B cell (primary cell): ENCODE measurements around the gene CAMK2B. TPM values are rescaled to one million over a fixed set of nuclear protein-coding genes. Genes with fewer than 3 reads are reported as not detected.

Experiments
- ATAC-seq: fragments of 200-7000 bp; cut with Tn5 transposase; one replicate; pipeline ENCODE4 v1.10.0; 2021; ENCODE audit warnings: low read depth, mild to moderate bottlenecking, moderate number of reproducible peaks, moderate library complexity
- CTCF ChIA-PET: fragments of 350-600 bp; sonication (Branson Sonifier 250); formaldehyde crosslinking; loops from one replicate; lab custom pipeline; 2021; ENCODE audit warnings: antibody characterized with exemption, inconsistent platforms; lab: Charles Lee
- POLR2A ChIA-PET: fragments of 350-600 bp; sonication (Branson Sonifier 250); formaldehyde crosslinking; loops from one replicate; lab custom pipeline; 2021; ENCODE audit warnings: antibody characterized with exemption; lab: Charles Lee
- DNase-seq: peaks from one replicate; pipeline ENCODE4 v3.0.0; 2013
- H2AFZ ChIP-seq: 2 replicates; pipeline ENCODE4 v1.6.1; 2012; ENCODE audit warnings: mild to moderate bottlenecking, low read depth, low read length; ENCODE audit not compliant: insufficient read depth, poor library complexity, severe bottlenecking
- H3K27ac ChIP-seq, 2 donors: 1 replicate in 1 of 2; 2 replicates in 1 of 2; pipeline ENCODE4 v1.5.1; 2012 to 2013; ENCODE audit warnings: low read length in 2 of 2, mild to moderate bottlenecking in 2 of 2, moderate library complexity in 1 of 2
- H3K27me3 ChIP-seq, 4 experiments: fragments of 200-600 bp in 1 of 4; sonication (generic) in 1 of 4; replicated peaks in 1 of 4; 1 replicate in 2 of 4; 2 replicates in 2 of 4; pipeline versions ENCODE4 v1.6.1 to v1.7.0; 2013 to 2016; ENCODE audit warnings: low read length in 3 of 4, mild to moderate bottlenecking in 2 of 4, mixed read lengths in 1 of 4, moderate library complexity in 1 of 4; ENCODE audit not compliant: insufficient read depth in 4 of 4, control insufficient read depth in 3 of 4; ENCODE audit errors: control extremely low read depth in 1 of 4
- H3K36me3 ChIP-seq, 2 experiments: replicated peaks in 1 of 2; 1 replicate in 1 of 2; 2 replicates in 1 of 2; pipeline versions ENCODE4 v1.6.1 to v1.7.1; 2013; ENCODE audit warnings: low read length in 1 of 2; ENCODE audit not compliant: insufficient read depth in 2 of 2, control insufficient read depth in 1 of 2; ENCODE audit errors: control extremely low read depth in 1 of 2, extremely low read depth in 1 of 2
- H3K4me1 ChIP-seq, 2 donors: fragments of 200-600 bp in 1 of 2; sonication (generic) in 1 of 2; 1 replicate in 1 of 2; 2 replicates in 1 of 2; pipeline versions ENCODE4 v1.5.1 to v1.6.1; 2013 to 2017; ENCODE audit warnings: low read length in 2 of 2; ENCODE audit not compliant: control insufficient read depth in 2 of 2, insufficient read depth in 2 of 2
- H3K4me2 ChIP-seq: replicated peaks from 2 replicates; pipeline ENCODE3; 2012; ENCODE audit warnings: mild to moderate bottlenecking, low read depth, low read length; ENCODE audit not compliant: poor library complexity, severe bottlenecking
- H3K4me3 ChIP-seq, 5 experiments: fragments of 200-600 bp in 1 of 5; sonication (generic) in 1 of 5; 1 replicate in 3 of 5; 2 replicates in 2 of 5; pipeline versions ENCODE4 v1.5.1 to v1.7.0; 2011 to 2016; ENCODE audit warnings: low read length in 4 of 5, mild to moderate bottlenecking in 4 of 5, low read depth in 2 of 5, control low read depth in 1 of 5, moderate library complexity in 1 of 5; ENCODE audit not compliant: insufficient read depth in 1 of 5; ENCODE audit errors: control extremely low read depth in 1 of 5, extremely low read depth in 1 of 5
- H3K79me2 ChIP-seq: fragments of 200-600 bp; sonication (generic); one replicate; pipeline ENCODE4 v1.6.0; 2016; ENCODE audit warnings: low read length; ENCODE audit not compliant: control insufficient read depth, insufficient read depth
- H3K9ac ChIP-seq: fragments of 200-600 bp; sonication (generic); 2 replicates; pipeline ENCODE4 v1.6.1; 2017; ENCODE audit warnings: mild to moderate bottlenecking, low read length, moderate library complexity
- H3K9me3 ChIP-seq, 3 donors: one replicate each; pipeline versions ENCODE4 v1.6.1 to v1.7.1; 2013; ENCODE audit warnings: low read length in 2 of 3; ENCODE audit not compliant: control insufficient read depth in 2 of 3, insufficient read depth in 1 of 3; ENCODE audit errors: control extremely low read depth in 1 of 3
- H4K20me1 ChIP-seq: 2 replicates; pipeline ENCODE4 v1.6.0; 2012; ENCODE audit warnings: mild to moderate bottlenecking, low read length; ENCODE audit not compliant: insufficient read depth, control insufficient read depth, poor library complexity, severe bottlenecking
- H3K27ac Mint-ChIP-seq: one replicate; pipeline ENCODE4 v1.8.0; 2021; ENCODE audit warnings: mixed read lengths
- H3K27me3 Mint-ChIP-seq: one replicate; pipeline ENCODE4 v1.8.0; 2021; ENCODE audit warnings: mixed read lengths
- H3K4me1 Mint-ChIP-seq: one replicate; pipeline ENCODE4 v1.8.0; 2021; ENCODE audit warnings: mixed read lengths
- H3K4me3 Mint-ChIP-seq: one replicate; pipeline ENCODE4 v1.8.0; 2021; ENCODE audit warnings: mixed read lengths
- H3K9me3 Mint-ChIP-seq: one replicate; pipeline ENCODE4 v1.8.0; 2022; ENCODE audit warnings: mixed read lengths; ENCODE audit not compliant: insufficient read depth
- EZH2 ChIP-seq: IDR thresholded peaks from 2 replicates; pipeline ENCODE4 v1.6.1; 2012; ENCODE audit warnings: borderline replicate concordance, low read depth, mild to moderate bottlenecking, moderate library complexity, low read length; ENCODE audit not compliant: insufficient read depth, poor library complexity, severe bottlenecking
- WGBS: methylation state at CpG from one replicate; pipeline ENCODE4 v1.1.5; 2013; ENCODE audit warnings: missing lambda C conversion rate; ENCODE audit not compliant: insufficient coverage; 5-methylcytosine and 5-hydroxymethylcytosine counted together
- intact Hi-C: fragments of 100-400 bp; cut with micrococcal nuclease; formaldehyde crosslinking; loops from one replicate; pipeline ENCODE4 v1.10.0; 2022
- polyA plus RNA-seq: library from polyadenylated mRNA; depleted of rRNA; stranded (reverse); fragments of >200 nt; gene quantifications from 2 replicates; pipeline ENCODE4 v1.2.3, GENCODE V29; 2012
- total RNA-seq, 2 donors: library from RNA; stranded (reverse); fragments of 120-200 nt in 1 of 2; gene quantifications; 1 replicate in 1 of 2; 2 replicates in 1 of 2; pipeline versions ENCODE4 v1.2.3 to v1.2.4, GENCODE V29; 2013 to 2022
- TF ChIP-seq, protein P1 (sequence below): fragments of 200-600 bp; IDR thresholded peaks from one replicate; pipeline ENCODE4 v1.8.0; 2022; ENCODE audit warnings: antibody characterized with exemption, mild to moderate bottlenecking

CAMK2B gene
- total and polyA plus RNA-seq, 2 donors (not counting 1 experiment from before 2014, with no cell fraction given): 0.42 TPM; not detected in 1

DNA sequence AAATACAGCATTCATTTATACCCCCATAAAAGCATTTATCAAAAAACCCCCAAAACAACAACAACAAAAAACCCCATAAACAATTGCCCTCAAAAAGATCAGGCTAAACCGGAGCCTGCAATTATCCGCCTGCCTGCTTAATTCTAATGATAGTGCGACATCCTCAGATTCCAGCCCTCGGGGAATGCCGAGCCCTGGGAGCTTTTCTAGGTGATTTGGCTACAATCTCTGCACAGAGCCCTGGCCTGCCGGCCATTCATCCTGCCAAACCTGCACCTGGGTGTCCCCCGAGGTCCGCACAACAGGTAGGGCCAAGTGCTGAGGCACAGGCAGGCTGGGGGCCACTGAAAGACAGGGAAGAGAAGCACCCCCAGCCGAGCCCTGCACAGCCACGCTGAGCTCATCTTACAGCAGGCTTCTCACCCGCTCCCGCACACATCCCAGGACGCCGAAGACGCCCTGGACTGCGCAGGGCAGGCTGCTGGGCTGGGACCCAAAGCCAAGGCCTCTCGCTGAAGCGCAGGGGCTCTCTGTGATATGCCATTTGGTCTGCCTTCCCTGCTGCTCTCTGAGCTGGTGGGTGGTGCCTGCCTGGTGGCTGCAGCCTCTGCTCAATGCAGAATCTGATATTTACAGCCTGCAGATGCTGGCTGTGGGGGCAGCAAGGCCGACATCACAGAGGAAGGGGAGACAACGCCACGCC, 57.5 kb downstream of the CAMK2B start:
- no peaks in the 10 kb centered on the region for H3K9me3 Mint-ChIP-seq
- no peaks in the 10 kb centered on the region for H4K20me1 ChIP-seq
- no peak overlapping the region for H3K4me2 ChIP-seq
- H3K79me2 ChIP-seq: no peaks in the 10 kb centered on the region
- no peak overlapping the region for H3K4me3 Mint-ChIP-seq
- H2AFZ ChIP-seq: no peak overlapping the region
- no peak overlapping the region for H3K27ac Mint-ChIP-seq
- H3K36me3 ChIP-seq: no peaks in the 10 kb centered on the region
- no peaks in the 10 kb centered on the region for H3K4me1 ChIP-seq
- ChIA-PET CTCF (no interaction called here), POLR2A (no interaction called here)
- TF ChIP-seq EZH2: no peak
- TF ChIP-seq, protein P1, sequence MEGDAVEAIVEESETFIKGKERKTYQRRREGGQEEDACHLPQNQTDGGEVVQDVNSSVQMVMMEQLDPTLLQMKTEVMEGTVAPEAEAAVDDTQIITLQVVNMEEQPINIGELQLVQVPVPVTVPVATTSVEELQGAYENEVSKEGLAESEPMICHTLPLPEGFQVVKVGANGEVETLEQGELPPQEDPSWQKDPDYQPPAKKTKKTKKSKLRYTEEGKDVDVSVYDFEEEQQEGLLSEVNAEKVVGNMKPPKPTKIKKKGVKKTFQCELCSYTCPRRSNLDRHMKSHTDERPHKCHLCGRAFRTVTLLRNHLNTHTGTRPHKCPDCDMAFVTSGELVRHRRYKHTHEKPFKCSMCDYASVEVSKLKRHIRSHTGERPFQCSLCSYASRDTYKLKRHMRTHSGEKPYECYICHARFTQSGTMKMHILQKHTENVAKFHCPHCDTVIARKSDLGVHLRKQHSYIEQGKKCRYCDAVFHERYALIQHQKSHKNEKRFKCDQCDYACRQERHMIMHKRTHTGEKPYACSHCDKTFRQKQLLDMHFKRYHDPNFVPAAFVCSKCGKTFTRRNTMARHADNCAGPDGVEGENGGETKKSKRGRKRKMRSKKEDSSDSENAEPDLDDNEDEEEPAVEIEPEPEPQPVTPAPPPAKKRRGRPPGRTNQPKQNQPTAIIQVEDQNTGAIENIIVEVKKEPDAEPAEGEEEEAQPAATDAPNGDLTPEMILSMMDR: no peak
- DNase-seq: no peak
- H3K9me3 ChIP-seq: no peaks in the 10 kb centered on the region
- no peak for ATAC-seq
- no peak overlapping the region for H3K4me3 ChIP-seq
- no peak overlapping the region for H3K9ac ChIP-seq
- WGBS: 88% methylated on average over 19 of the region's 21 CpGs
- peaks cover 6% of the 10 kb centered on the region for H3K27me3 Mint-ChIP-seq
- intact Hi-C loops: no loop called here
- no peaks in the 10 kb centered on the region for H3K4me1 Mint-ChIP-seq
- no peak overlapping the region for H3K27ac ChIP-seq
- peaks cover 0 to 5% (median 0%) of the 10 kb centered on the region in 4 experiments for H3K27me3 ChIP-seq

GRCh38 chr7:44267178-44267577, 58.2 kb downstream of the CAMK2B start:
- H3K27ac ChIP-seq: no peak overlapping the region
- H2AFZ ChIP-seq: no peak overlapping the region
- POLR2A ChIA-PET: no interaction called here
- no peak overlapping the region for H3K4me3 ChIP-seq
- Mint-ChIP-seq H3K9me3 (no peaks in the 10 kb centered on the region), H3K4me3 (no peak overlapping the region), H3K4me1 (no peaks in the 10 kb centered on the region), H3K27ac (no peak overlapping the region), H3K27me3 (peaks cover 6% of the 10 kb centered on the region)
- no peaks in the 10 kb centered on the region for H4K20me1 ChIP-seq
- no peak for TF ChIP-seq EZH2
- TF ChIP-seq, protein P1: no peak
- no peaks in the 10 kb centered on the region for H3K4me1 ChIP-seq
- H3K27me3 ChIP-seq: peaks cover 0 to 5% (median 0%) of the 10 kb centered on the region in 4 experiments
- 92% methylated on average over 3 of the region's 3 CpGs for whole genome bisulfite sequencing
- intact Hi-C loops: no loop called here
- no peaks in the 10 kb centered on the region for H3K9me3 ChIP-seq
- ATAC-seq (no peak), DNase-seq (no peak)
- H3K79me2 ChIP-seq: no peaks in the 10 kb centered on the region
- no peaks in the 10 kb centered on the region for H3K36me3 ChIP-seq
- H3K4me2 ChIP-seq: no peak overlapping the region
- H3K9ac ChIP-seq: no peak overlapping the region
- CTCF ChIA-PET: no interaction called here
